ENCODE results near the gene SLC12A9. TPM values are rescaled to one million over a fixed set of nuclear protein-coding genes. Genes with fewer than 3 reads are reported as not detected.
"Not testable (repeated sequence)": the region's sequence is repeated elsewhere in the genome, so short reads cannot be mapped to it uniquely, and the experiment has no call there.

SLC12A9 gene
- total RNA-seq, 1 experiment from 2014 or later = 23.8 TPM

DNA sequence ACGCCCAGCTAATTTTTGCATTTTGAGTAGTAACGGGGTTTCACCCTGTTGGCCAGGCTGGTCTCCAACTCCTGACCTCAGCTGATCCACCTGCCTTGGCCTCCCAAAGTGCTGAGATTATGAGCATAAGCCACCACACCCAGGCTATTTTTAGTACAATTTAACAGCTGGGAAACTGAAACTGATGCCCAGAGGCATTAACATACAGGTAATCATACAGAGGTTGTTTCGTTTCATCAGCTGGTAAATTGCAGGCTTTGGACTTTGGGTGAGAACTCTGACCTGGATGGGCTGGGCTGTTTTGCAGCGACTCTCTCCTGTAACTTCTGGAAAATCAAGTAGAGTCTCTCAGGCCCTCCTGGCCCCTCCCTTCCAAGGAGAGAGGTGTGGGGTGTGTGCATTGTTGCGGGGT lies 49.4 kb downstream of the SLC12A9 start:
- no peak for DNase-seq (ENCODE audit: low spot score)
- CTCF ChIA-PET = no interaction called here
- POLR2A ChIA-PET (ENCODE audit: low non-redundant PET) = no interaction called here

DNA sequence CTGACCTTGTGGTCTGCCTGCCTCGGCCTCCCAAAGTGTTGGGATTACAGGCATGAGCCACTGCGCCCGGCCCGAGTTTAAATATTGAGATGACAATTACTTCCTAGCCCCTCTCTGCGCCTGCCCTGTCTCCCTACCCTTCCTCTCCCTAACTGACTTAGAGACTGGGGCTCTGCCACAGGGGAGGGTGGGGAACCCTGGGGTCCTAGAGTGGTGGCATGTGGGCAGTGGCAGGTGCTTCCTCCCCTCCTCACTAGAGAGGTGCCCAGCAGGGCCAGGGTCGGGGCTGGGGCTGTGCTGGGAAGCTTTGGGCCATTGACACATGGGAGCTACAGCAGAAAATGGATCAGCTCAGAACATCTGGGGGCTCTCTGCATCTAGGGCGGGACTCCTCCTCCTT lies 50.1 kb downstream of the SLC12A9 start:
- no peaks in the 10 kb centered on the region for H3K27me3 ChIP-seq (replicated peaks; ENCODE audit: insufficient read depth, low read depth, low read length, poor library complexity)
- TF ChIP-seq EZH2 (IDR thresholded peaks at IDR 0.05; ENCODE audit: borderline replicate concordance, low read depth, low read length, poor library complexity, severe bottlenecking) (no peak), CTCF (conservative IDR thresholded peaks at IDR 0.05; ENCODE audit: low read depth, low read length) (no peak)
- intact Hi-C loops (cut with micrococcal nuclease; ENCODE audit: unreplicated experiment) = no loop called here
- no peak for DNase-seq (ENCODE audit: low spot score)
- no peak overlapping the region for H3K27ac ChIP-seq (ENCODE audit: low read depth, low read length, poor library complexity, severe bottlenecking)
- POLR2A ChIA-PET (ENCODE audit: low non-redundant PET) = no interaction called here
- no peaks in the 10 kb centered on the region for H3K4me1 ChIP-seq (ENCODE audit: insufficient read depth, low read length, poor library complexity, severe bottlenecking)
- BruUV-seq (replicated peaks) = no TSS peak
- no peaks in the 10 kb centered on the region for H3K9me3 ChIP-seq (ENCODE audit: low read depth, low read length, poor library complexity, severe bottlenecking)
- CTCF ChIA-PET = no interaction called here
- H3K36me3 ChIP-seq (ENCODE audit: insufficient read depth, low read length, poor library complexity, severe bottlenecking) = no peaks in the 10 kb centered on the region
- H3K4me3 ChIP-seq (ENCODE audit: low read depth, low read length, poor library complexity, severe bottlenecking) = no peak overlapping the region

More for the DNA sequence above, 49.4 kb downstream of the SLC12A9 start:
- H3K9me3 ChIP-seq (ENCODE audit: low read depth, low read length, poor library complexity, severe bottlenecking) = no peaks in the 10 kb centered on the region
- no peak overlapping the region for H3K4me3 ChIP-seq (ENCODE audit: low read depth, low read length, poor library complexity, severe bottlenecking)
- no peak overlapping the region for H3K27ac ChIP-seq (ENCODE audit: low read depth, low read length, poor library complexity, severe bottlenecking)
- BruUV-seq (replicated peaks) = no TSS peak
- H3K4me1 ChIP-seq (ENCODE audit: insufficient read depth, low read length, poor library complexity, severe bottlenecking) = no peaks in the 10 kb centered on the region
- H3K27me3 ChIP-seq (replicated peaks; ENCODE audit: insufficient read depth, low read depth, low read length, poor library complexity) = no peaks in the 10 kb centered on the region
- no peak for TF ChIP-seq EZH2 (IDR thresholded peaks at IDR 0.05; ENCODE audit: borderline replicate concordance, low read depth, low read length, poor library complexity, severe bottlenecking)
- TF ChIP-seq CTCF (conservative IDR thresholded peaks at IDR 0.05; ENCODE audit: low read depth, low read length) = no peak
- no peaks in the 10 kb centered on the region for H3K36me3 ChIP-seq (ENCODE audit: insufficient read depth, low read length, poor library complexity, severe bottlenecking)
- intact Hi-C loops (cut with micrococcal nuclease; ENCODE audit: unreplicated experiment) = no loop called here

DNA sequence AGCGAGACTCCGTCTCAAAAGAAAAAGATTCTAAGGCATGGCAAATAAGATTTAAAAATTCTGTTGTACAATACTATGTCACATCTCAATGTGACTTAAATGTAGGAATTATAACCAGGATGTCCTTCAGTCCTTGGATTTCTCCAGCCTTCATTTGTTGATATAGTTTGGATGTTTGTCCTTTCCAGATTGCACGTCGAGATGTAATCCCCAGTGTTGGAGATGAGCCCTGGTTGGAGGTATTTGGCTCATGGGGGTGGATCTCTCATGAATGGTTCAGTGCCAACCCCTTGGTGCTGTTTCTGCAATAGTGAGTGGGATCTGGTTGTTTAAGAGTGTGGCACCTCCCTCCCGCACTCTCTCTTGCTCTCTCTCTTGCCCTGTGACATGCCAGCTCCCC lies 56.0 kb downstream of the SLC12A9 start:
- Histone ChIP-seq H3K27ac (ENCODE audit: low read depth, low read length, poor library complexity, severe bottlenecking) (no peak overlapping the region), H3K4me3 (ENCODE audit: low read depth, low read length, poor library complexity, severe bottlenecking) (no peak overlapping the region), H3K27me3 (replicated peaks; ENCODE audit: insufficient read depth, low read depth, low read length, poor library complexity) (no peaks in the 10 kb centered on the region), H3K36me3 (ENCODE audit: insufficient read depth, low read length, poor library complexity, severe bottlenecking) (no peaks in the 10 kb centered on the region), H3K9me3 (ENCODE audit: low read depth, low read length, poor library complexity, severe bottlenecking) (no peaks in the 10 kb centered on the region), H3K4me1 (ENCODE audit: insufficient read depth, low read length, poor library complexity, severe bottlenecking) (no peaks in the 10 kb centered on the region)
- no peak for TF ChIP-seq EZH2 (IDR thresholded peaks at IDR 0.05; ENCODE audit: borderline replicate concordance, low read depth, low read length, poor library complexity, severe bottlenecking)
- no peak for TF ChIP-seq CTCF (conservative IDR thresholded peaks at IDR 0.05; ENCODE audit: low read depth, low read length)
- ChIA-PET CTCF (no interaction called here), POLR2A (ENCODE audit: low non-redundant PET) (no interaction called here)
- no TSS peak for BruUV-seq (replicated peaks)
- no peak for DNase-seq (ENCODE audit: low spot score)
- intact Hi-C loops (cut with micrococcal nuclease; ENCODE audit: unreplicated experiment) = no loop called here

GRCh38 chr7:100910443-100910842 lies 57.9 kb downstream of the SLC12A9 start:
- CTCF ChIA-PET; H3K4me1 ChIP-seq (ENCODE audit: insufficient read depth, low read length, poor library complexity, severe bottlenecking); H3K4me3 ChIP-seq (ENCODE audit: low read depth, low read length, poor library complexity, severe bottlenecking); DNase-seq (ENCODE audit: low spot score); H3K9me3 ChIP-seq (ENCODE audit: low read depth, low read length, poor library complexity, severe bottlenecking); intact Hi-C loops (cut with micrococcal nuclease; ENCODE audit: unreplicated experiment); BruUV-seq (replicated peaks); H3K27me3 ChIP-seq (replicated peaks; ENCODE audit: insufficient read depth, low read depth, low read length, poor library complexity); H3K27ac ChIP-seq (ENCODE audit: low read depth, low read length, poor library complexity, severe bottlenecking); POLR2A ChIA-PET (ENCODE audit: low non-redundant PET); H3K36me3 ChIP-seq (ENCODE audit: insufficient read depth, low read length, poor library complexity, severe bottlenecking): not testable (repeated sequence)

All from A673 (cell line).